IMR-90 (cell line): ENCODE data around the gene AXDND1.

ENCODE experiments used
- BHLHE40 ChIP-seq: fragments of 150-350 bp; IDR thresholded peaks from 2 replicates; pipeline ENCODE4 v1.6.1; 2016; ENCODE audit warnings: mild to moderate bottlenecking, low read depth, low read length
- ELK1 ChIP-seq: fragments of 150-350 bp; IDR thresholded peaks from 2 replicates; pipeline ENCODE4 v1.6.1; 2016; ENCODE audit warnings: low read depth, mild to moderate bottlenecking, low read length, moderate library complexity, borderline replicate concordance
- FOS ChIP-seq: fragments of 150-350 bp; IDR thresholded peaks from 2 replicates; pipeline ENCODE4 v1.6.1; 2016; ENCODE audit warnings: low read depth, low read length
- MAFK ChIP-seq: IDR thresholded peaks from 2 replicates; pipeline ENCODE4 v1.6.1; 2012; ENCODE audit warnings: low read depth, low read length, improper control_type of control experiment
- POLR2A ChIP-seq: IDR thresholded peaks from 2 replicates; pipeline ENCODE4 v1.6.1; 2012; ENCODE audit warnings: mild to moderate bottlenecking, low read depth, low read length
- RFX5 ChIP-seq: IDR thresholded peaks from 2 replicates; pipeline ENCODE4 v1.8.0; 2012; ENCODE audit warnings: low read depth, mild to moderate bottlenecking, low read length, moderate library complexity
- SMC3 ChIP-seq: fragments of 150-350 bp; IDR thresholded peaks from 2 replicates; pipeline ENCODE4 v1.6.1; 2016; ENCODE audit warnings: low read depth, mild to moderate bottlenecking, antibody characterized with exemption, low read length, moderate library complexity
- TF ChIP-seq, protein P1 (sequence below): conservative IDR thresholded peaks from 2 replicates; pipeline ENCODE4 v1.5.1; 2012; ENCODE audit warnings: mild to moderate bottlenecking, low read depth, low read length, improper control_type of control experiment
- TF ChIP-seq, protein P2 (sequence below): fragments of 150-350 bp; IDR thresholded peaks from 2 replicates; pipeline ENCODE4 v1.6.1; 2017; ENCODE audit warnings: mild to moderate bottlenecking, antibody characterized with exemption, low read length, low read depth

GRCh38 chr1:179337942-179338560, 27.7 kb upstream of the AXDND1 start:
- TF ChIP-seq ELK1 (no peak), POLR2A (no peak), RFX5 (no peak), BHLHE40 (no peak), FOS (no peak), MAFK (no peak), SMC3 (no peak)
- TF ChIP-seq, protein P1, sequence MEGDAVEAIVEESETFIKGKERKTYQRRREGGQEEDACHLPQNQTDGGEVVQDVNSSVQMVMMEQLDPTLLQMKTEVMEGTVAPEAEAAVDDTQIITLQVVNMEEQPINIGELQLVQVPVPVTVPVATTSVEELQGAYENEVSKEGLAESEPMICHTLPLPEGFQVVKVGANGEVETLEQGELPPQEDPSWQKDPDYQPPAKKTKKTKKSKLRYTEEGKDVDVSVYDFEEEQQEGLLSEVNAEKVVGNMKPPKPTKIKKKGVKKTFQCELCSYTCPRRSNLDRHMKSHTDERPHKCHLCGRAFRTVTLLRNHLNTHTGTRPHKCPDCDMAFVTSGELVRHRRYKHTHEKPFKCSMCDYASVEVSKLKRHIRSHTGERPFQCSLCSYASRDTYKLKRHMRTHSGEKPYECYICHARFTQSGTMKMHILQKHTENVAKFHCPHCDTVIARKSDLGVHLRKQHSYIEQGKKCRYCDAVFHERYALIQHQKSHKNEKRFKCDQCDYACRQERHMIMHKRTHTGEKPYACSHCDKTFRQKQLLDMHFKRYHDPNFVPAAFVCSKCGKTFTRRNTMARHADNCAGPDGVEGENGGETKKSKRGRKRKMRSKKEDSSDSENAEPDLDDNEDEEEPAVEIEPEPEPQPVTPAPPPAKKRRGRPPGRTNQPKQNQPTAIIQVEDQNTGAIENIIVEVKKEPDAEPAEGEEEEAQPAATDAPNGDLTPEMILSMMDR, result no peak
- TF ChIP-seq, protein P2, sequence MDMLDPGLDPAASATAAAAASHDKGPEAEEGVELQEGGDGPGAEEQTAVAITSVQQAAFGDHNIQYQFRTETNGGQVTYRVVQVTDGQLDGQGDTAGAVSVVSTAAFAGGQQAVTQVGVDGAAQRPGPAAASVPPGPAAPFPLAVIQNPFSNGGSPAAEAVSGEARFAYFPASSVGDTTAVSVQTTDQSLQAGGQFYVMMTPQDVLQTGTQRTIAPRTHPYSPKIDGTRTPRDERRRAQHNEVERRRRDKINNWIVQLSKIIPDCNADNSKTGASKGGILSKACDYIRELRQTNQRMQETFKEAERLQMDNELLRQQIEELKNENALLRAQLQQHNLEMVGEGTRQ, result no peak
